Activated CD4-positive, alpha-beta T cell treated with anti-CD3 and anti-CD28 coated beads, Interleukin-2, amount 50 U/mL, for 24 hours (primary cell): ENCODE results near the gene PTTG1.

Experiments used
- DNase-seq, 2 donors: peaks; one replicate each; pipeline ENCODE4 v3.0.0-alpha.2; 2020; ENCODE audit warnings: low read depth in 1 of 2, low spot score in 1 of 2

PTTG1 gene

DNA sequence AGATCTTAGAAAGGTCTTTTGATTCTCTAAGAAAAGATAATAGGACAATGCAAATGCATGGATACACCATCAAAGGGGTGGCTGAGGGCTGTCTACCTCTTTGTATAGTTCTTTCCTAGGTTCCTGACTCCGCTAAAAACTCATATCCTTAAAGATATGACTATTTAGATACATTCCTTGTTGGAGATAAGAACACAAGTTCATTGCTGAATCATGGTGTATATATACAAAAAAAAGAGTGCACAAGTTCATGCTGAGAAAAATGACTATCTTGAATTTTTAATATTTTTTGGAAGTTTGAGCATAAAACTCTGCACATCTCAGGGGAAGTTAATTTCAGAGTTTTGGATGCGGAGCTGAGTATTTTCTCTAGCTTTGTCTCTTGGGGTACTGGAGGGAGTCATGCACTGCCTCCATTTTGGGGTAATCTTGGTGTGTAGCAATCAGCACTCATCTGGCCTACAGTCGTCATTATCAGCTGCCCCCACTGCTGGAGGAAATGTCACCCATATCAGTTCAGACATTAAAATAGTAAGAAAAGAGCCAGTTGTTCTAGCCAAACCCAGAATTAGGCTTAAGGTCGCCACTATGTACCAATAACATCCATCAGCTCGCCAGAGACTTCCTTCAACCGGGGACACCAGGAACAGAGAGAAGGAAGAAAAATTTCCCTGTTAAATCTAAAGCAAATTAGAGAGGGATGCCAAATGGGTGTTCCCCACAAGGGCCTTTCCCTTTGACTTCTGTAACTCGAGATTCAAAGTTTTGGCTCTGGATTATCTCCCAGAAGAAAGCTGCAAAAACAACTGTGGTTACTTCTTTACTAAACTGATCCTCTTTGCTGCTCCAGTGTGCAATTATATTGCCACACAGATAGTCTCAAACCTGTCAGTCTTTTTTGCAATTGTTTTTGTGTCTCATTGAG, 49.0 kb downstream of the PTTG1 start:
- DNase-seq: no peak

DNA sequence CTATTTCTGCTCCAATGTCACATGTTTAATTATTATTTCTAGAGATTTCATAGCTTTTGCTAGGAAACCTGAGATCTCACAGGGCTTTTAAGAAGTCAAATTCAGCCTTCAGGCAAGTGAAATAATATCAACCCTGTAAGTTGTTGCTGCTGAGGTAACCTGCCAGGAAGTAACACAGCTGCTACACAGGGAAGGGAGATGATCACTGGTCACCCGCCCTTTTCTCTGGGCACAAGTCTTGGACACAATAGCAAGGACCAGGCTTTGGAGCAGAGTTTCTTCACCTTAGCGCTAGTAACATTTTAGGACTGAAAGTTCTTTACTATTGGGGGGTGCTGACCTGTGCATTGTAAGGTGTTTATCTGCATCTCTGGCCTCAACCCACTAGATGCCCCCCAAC, 50.1 kb downstream of the PTTG1 start:
- DNase-seq: no peak

DNA sequence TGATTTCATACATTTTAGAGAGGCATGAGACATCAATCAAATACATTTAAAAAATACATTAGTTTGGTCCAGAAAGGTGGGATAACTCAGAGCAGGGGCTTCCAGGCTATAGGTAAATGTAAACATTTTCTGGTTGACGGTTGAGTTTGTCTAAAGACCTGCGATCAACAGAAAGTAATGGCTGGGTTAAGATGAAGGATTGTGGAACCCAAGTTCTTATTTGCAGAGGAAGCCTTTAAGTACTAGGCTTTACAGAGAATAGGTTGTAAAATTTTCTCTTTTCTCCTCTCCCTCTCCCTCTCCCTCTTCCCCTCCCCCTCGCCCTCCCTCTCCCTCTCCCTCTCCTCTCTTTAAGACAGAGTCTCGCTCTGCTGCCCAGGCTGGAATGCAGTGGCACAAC, 50.8 kb downstream of the PTTG1 start:
- DNase-seq: no peak

- DNase-seq: no peak
Measured at GRCh38 chr5:160473681-160474080, 52.0 kb downstream of the PTTG1 start.

DNA sequence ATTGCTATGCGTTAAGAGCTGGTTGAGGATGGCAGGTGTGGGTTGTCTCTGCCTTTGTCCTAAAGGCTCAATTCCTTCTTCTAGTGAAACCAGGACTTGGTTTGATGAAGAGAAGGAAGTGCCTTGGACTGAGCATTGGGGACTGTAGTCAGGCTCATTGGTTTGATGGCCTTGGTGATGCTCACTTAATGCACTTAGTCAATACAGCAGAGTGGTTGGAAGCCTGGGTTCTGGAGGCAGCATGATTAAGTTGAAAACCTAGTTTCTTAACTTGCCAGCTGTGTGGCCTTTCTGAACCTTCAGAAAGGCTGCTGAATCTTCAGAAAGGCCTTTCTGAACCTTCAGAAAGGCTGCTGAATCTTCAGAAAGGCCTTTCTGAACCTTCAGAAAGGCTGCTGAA, 52.4 kb downstream of the PTTG1 start:
- no peak for DNase-seq

DNA sequence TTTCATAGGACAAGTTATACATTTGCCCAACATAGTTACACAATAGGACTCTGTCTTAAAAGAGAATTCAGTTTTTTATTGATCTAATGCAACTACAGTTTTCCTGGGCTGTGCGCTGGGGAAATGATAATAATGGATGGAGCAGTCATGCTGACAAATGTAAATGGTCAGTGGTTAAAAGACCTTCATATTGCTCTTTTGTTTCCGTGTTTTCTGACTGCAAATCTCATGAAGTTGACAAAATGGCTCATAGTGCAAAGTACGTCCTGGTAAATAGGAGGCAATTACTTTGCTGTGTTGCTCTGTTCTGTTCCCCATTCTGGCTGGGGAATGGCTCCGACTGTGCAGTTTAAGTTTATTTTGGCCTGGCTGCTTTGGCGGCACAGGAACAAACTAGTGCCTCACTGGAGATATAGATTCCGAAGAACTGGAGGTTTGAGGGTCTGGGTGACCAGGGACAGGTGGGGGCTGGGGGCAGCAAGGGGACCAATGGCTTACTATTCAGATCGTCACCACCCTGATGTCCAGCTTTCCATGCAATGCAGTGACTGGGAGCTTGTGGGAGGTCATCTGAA, 54.3 kb downstream of the PTTG1 start:
- no peak for DNase-seq

- DNase-seq: no peak
Measured at GRCh38 chr5:160477266-160477970, 55.8 kb downstream of the PTTG1 start.

DNA sequence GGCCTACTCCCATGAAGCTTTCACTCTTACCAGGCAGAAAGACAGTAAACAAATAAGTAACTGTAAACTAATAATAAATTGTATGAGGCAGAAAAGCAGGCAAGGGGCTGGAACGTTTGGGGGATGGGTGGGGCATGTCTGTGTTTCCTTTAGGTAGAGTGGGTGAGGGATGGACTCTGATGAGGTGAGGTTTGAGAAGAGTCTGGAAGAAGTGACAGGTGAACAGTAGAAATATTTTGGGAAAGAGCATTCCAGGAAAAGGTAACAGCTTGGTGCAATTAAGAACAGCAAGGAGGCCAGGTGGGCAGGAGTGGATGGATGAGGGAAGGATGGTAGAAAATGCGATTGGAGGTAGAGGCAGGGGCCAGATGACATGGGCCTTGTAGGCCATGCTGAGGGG, 56.5 kb downstream of the PTTG1 start:
- DNase-seq: no peak
